GM18868 (cell line): ENCODE measurements around the gene PRAME.

Experiments
- ATAC-seq: cut with Tn5 transposase; IDR thresholded peaks from one replicate; pipeline ENCODE4 v1.9.1; 2021; ENCODE audit warnings: mild to moderate bottlenecking, moderate library complexity; ENCODE audit not compliant: unreplicated experiment

The PRAME gene

GRCh38 chr22:22579869-22580604, 21.0 kb upstream of the PRAME start:
- no peak for ATAC-seq

- ATAC-seq, result no peak
These were observed 19.8 kb upstream of the PRAME start for GRCh38 chr22:22578702-22579424.

DNA sequence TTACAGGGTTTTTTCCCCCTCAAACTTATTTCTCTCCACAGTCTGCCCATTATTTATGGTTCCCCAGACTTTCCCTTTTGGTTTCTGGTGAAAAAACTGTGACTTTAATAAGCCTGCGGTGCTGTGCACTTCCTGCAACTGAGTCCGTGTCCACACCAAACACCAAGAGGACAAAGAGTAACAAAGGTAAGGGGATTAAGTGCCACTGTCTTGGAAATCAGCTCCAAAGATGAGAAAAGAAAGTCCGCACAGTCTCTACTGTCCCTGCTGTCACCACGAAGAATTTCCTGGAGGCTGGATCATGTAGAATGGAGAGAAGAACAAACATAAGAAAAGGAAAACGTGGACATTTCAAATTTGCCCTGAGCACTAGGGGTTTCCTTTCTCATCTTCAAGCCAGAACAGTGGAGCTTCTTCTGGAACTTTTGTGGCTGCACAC, 17.9 kb upstream of the PRAME start:
- ATAC-seq, result no peak

DNA sequence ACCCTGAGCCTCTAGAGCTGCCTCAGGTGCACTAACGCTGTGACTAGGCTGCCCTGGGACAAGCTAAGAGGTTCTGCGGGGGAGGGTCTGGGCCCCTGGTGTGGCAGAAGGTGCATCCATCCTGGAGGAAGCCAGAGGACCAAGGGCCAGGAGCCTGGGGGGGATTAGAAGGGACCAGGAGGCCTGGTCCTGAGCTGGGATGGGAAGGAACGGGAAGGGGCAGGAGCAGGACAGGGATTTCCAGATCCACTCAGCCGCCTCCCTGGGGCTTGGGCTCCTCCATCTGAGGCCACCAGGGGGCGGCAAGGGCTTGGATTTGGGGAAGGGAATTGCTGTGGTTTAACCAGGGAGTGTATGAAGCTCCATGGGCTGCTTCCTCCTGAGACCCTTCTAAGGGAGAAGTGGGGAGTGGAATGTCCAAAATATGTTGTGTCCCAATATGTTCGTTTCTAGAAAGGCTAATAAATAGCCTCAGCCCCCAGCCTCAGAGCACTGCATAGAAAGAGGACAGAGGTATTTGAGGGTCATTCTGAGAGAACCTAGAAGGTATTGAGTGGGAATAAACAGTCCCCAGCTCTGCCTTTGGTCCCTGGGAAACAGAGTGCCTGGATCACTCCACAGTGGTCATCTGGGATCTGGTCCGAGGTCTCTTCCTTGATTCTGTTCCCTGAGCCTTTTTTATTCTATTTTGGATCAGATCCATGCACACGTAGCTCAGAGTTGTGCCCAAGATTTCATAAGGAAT, 17.4 kb upstream of the PRAME start:
- no peak for ATAC-seq

- no peak for ATAC-seq
These were observed 15.3 kb upstream of the PRAME start for GRCh38 chr22:22574361-22574760.

GRCh38 chr22:22573047-22573889, 14.2 kb upstream of the PRAME start:
- no peak for ATAC-seq

DNA sequence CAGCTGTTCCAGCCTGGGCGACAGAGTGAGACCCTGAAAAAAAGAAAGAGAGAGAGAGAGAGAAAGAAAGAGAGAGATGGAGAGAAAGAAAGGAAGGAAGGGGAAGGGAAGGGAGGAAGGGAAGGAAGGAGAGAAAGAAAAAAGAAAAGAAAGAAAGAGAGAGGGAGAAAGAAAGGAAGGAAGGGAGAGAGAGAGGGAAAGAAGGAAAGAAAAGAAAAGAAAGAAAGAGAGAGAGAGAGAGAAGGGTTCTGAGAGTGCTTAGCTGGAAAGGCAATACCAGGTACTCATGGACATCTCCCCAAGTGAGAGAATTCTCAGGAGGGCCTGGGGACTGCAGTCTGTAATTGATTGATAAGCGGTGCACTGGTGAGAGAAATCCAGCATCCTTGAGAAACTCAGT, 12.8 kb upstream of the PRAME start:
- ATAC-seq, result no peak

DNA sequence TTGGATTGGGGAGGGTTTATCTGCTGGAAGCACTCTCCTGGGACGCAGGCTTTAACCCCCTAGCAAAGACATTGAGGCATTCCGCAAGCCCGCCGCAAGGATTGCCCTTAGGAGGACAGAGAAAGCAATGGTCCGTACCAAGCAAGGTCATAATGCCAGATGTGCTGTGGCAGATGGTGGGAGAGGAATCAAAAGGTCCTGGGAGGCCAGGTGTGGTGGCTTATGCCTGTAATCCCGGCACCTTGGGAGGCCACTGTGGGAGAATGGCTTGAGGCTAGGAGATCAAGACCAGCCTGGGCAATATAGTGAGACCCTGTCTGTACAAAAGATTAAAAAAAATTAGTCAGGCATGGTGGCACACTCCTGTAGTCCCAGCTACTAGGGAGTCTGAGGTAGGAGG, 12.4 kb upstream of the PRAME start:
- no peak for ATAC-seq

DNA sequence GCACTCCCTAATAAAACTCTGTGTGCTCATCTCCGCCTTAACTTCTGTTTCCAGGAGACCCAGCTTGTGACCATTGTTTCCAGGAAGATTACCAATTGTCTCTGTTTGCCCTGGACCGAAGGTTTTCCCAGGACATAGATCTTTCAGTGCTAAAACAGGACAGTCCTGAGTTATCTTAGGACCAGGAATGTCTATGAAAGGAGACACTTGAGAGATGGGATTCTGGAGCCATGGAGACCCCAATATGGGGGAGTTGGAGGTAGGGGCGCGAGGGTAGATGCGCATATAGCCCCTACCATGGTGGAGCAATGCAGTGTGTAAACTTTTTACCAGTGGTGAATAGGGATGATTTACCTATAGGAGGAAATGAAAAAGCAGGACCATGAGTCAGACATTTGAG, 10.2 kb upstream of the PRAME start:
- ATAC-seq, result no peak

DNA sequence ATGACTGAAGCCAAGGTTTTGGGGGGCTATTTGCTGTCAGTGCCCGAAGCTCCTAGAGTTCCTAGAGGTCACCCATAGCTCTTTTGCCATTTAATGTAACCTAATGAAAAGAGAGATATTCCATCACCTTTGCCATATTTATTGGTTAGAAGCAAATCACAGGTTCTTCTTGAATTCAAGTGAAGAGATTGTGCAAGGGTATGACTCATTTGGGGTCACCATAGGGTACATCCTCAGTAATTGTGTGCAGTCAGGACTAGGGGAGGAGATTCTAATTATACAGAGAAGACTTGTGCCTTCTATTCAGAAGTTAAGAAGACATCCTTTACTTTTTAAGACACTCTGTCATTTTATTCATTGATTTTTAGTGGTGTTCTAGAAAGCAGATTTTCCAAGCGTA, 6.9 kb upstream of the PRAME start:
- no peak for ATAC-seq

GRCh38 chr22:22558071-22558971, 744 bp downstream of the PRAME start:
- ATAC-seq, result no peak

DNA sequence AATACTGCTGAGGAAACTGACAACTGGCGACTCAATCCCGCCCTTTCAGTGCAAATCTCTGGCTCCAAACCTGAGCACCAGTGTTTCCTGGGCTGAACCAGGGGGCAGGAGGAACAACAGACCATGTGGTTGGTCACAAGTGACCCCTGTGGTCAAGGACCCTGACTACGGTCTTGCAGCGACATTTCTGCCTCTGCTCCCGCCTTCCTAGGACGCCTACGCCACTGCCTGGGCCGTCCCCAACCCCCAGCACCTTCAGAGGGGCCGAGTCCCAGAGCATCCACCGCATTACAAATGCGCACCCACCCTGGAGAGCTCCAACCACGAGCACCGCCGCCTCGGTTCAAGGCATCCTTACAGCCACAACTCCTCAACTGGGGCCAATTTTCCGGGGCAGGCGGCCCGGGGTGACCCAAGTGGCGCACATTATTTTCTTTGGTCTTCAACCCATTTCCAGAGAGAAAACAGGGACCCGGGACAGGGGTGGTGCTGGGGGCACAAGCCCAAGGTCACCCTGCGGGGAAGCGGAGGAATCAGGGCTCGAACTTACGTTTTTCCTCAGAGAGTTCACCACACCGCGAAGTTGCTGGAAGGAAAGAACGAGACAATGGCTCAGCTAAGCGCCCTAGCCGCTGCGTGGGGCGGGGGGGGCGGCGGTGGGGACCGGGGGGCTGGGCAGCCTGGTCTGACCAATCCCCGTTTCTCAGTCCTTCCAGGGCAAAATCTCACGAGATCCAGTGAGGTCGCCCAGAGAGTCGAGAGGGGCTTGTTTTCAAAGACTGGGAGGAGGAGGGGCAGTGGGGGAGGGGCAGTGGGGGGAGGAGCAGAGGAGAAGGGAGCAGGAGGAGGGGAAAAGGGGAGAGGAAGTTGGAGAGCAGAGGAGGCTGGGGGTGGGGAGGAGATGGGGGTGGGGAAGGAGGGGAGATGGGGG, 1.8 kb downstream of the PRAME start:
- no peak for ATAC-seq

DNA sequence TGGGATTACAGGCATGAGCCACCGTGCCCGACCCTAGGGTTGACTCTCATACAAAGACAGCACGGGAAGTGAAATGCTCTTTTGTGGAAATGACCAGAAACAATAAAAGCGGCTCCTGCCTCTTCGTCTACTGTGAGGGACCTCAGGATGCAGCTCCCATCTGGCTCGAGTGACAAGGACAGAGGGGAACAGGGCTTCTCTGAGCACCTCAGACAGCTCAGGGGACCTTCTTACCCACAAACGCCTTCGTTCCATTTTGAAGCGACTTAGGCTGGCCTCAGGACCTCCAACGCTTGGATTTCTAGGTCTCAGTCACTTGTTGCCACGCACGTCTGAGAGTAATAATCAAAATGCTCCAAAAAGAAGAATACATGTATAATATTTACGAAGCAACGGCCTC, 2.5 kb downstream of the PRAME start:
- no peak for ATAC-seq

DNA sequence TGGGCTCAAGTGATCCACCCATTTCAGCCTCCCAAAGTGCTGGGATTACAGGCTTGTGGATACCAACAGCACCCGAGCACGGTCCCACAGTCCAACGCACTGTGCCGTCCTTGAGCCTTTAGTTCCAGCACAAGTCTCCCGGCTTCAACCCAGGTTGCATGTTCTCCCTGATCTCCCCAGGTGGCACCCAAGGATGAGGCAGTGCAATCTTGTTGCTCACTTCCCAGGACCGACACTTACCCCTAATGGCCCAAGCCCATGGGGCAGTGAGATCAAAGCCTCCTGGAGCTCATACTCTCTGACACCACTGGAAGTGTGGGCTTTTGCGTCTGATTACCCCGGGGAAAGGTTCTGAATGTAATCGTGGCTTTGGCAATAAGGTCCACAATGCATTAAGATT, 3.5 kb downstream of the PRAME start:
- ATAC-seq, result no peak

DNA sequence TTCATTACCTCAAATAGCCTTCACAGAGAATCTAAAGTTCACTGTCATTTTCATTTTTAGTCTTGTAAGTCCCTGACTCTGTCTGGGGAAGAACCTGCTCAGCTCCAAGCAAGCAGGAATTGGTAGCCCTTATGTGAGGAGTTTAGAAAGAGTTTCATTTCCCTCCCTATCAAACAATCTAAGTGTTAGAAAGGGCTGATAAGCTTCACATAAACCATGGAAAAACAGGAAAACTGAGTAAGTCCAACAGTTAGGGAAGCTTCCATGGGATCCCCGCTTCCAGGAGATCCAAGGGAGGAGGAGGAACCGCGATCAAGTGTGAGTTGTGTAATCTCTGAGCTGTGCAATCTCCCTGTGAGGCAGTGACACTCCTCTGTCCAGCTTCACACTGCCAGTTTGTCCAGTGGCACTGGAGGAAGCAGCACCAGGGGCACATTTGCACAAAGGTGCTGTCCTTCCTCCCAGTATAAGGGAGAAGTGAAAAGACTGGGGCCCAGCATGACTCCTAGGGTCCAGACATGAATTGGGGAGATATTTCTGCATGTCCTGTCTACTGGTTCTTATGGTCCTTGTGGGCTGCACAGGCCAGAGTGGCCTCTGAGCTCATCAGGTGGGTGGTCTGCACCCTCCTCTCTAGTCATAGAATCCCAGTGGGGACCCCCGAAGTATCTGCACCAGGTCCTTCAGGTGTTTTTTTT, 4.3 kb downstream of the PRAME start:
- no peak for ATAC-seq

DNA sequence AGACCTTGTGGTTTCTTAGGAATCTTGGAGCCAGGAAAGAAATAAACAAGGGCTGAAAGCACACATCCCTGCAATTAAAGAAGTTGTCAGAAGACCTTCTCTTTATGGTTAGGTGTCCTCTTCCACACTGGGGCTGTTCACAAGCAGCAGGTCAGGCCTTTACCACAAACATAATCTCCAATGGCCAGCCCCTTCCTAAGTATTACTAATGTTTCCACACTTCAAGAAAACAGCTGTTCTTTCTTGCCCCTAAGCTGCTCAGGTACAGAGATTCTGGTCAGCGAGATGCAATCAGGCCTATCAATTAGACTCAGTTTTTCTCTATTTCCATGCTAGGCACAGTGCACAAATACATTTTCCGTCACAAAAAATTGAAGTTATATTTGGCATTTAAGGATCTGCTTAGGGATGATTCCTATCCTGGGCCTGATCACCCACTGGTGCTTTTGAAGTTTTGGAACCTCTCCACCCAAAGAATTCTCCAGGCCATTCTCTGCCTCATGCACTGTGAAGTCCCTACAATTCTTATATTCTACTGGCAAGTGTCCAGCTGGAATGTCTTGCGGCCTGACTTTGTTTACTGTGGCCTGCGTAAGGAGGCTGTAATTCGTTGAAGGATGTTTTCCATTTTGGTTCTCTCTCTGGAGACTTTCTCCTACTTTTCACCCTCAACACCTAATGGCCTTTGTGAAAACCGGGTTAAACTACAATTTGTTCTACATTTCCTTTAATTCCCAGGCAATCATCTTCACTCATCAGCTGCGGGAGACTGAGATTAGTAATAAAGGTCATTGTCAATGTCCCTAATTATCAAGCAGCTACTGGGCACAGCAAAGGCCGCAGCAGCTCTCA, 5.1 kb downstream of the PRAME start:
- no peak for ATAC-seq

DNA sequence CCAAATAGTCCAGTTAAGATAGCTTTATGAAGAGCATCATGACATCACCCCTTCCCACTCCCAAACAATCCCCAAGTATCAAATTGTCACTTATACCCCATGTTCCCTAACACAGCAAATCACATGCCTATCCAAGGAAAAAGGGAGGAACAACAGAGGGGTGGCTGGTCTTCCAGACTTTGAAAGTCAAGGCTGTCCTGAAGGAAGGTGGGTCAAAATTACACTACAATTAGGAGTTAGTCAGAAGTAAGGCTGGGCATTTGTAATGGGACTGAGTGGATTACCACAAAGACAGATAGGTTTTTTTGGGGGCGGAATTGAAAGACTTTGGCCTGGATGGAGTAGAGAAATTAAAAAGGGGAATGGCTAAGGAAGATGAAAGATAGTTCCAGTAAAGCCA, 5.9 kb downstream of the PRAME start:
- ATAC-seq, result no peak
